ENCODE measurements around the gene SDHB.

DNA sequence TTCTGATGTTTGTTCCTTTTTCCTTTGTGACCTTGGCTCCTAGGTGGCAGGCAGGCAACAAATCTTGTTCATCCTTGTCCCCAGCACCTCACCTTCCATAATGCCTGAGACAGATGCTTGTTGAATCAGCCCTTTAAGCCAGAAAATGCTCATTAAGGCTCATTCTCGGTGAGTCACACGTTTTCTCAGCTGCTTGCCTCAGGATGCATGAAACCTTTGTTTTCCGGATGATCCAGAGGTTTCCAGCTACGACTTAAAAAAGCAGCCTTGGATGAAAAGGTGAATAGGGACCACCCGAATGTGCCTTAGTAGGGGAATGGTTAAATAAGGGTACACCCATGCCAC is 37.5 kb downstream of the SDHB start:
- TF ChIP-seq POLR2AphosphoS5 (IDR thresholded peaks at IDR 0.05) (no peak), POLR2A (IDR thresholded peaks at IDR 0.05) (no peak)
- TF ChIP-seq, protein P1, sequence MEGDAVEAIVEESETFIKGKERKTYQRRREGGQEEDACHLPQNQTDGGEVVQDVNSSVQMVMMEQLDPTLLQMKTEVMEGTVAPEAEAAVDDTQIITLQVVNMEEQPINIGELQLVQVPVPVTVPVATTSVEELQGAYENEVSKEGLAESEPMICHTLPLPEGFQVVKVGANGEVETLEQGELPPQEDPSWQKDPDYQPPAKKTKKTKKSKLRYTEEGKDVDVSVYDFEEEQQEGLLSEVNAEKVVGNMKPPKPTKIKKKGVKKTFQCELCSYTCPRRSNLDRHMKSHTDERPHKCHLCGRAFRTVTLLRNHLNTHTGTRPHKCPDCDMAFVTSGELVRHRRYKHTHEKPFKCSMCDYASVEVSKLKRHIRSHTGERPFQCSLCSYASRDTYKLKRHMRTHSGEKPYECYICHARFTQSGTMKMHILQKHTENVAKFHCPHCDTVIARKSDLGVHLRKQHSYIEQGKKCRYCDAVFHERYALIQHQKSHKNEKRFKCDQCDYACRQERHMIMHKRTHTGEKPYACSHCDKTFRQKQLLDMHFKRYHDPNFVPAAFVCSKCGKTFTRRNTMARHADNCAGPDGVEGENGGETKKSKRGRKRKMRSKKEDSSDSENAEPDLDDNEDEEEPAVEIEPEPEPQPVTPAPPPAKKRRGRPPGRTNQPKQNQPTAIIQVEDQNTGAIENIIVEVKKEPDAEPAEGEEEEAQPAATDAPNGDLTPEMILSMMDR (IDR thresholded peaks at IDR 0.05): no peak

All from breast epithelium (tissue), 3 donors.